HG03103 (cell line): Measurements from ENCODE around the gene MPPED1.

ENCODE experiments used
- ATAC-seq: cut with Tn5 transposase; IDR thresholded peaks from one replicate; pipeline ENCODE4 v1.9.1; 2021; ENCODE audit warnings: low read depth; ENCODE audit not compliant: unreplicated experiment

Gene MPPED1

GRCh38 chr22:43474161-43475101, 62.6 kb downstream of the MPPED1 start:
- ATAC-seq, result no peak

- no peak for ATAC-seq
Measured at GRCh38 chr22:43475549-43476076, 63.8 kb downstream of the MPPED1 start.

- ATAC-seq, result no peak
Measured at GRCh38 chr22:43476341-43476740, 64.5 kb downstream of the MPPED1 start.

- no peak for ATAC-seq
Measured at GRCh38 chr22:43476751-43477725, 65.2 kb downstream of the MPPED1 start.

- no peak for ATAC-seq
Measured at GRCh38 chr22:43477966-43478365, 66.2 kb downstream of the MPPED1 start.

GRCh38 chr22:43478621-43479300, 66.9 kb downstream of the MPPED1 start:
- ATAC-seq, result no peak

GRCh38 chr22:43479301-43479950, 67.6 kb downstream of the MPPED1 start:
- ATAC-seq, result no peak

- ATAC-seq, result no peak
Measured at GRCh38 chr22:43479962-43480361, 68.1 kb downstream of the MPPED1 start.

GRCh38 chr22:43481568-43482317, 69.9 kb downstream of the MPPED1 start:
- ATAC-seq, result no peak

GRCh38 chr22:43482318-43482625, 70.5 kb downstream of the MPPED1 start:
- no peak for ATAC-seq

- ATAC-seq, result no peak
Measured at GRCh38 chr22:43483266-43483665, 71.5 kb downstream of the MPPED1 start.

- ATAC-seq, result no peak
Measured at GRCh38 chr22:43483669-43484068, 71.9 kb downstream of the MPPED1 start.

GRCh38 chr22:43484227-43484626, 72.4 kb downstream of the MPPED1 start:
- ATAC-seq, result no peak

- no peak for ATAC-seq
Measured at GRCh38 chr22:43485502-43486089, 73.8 kb downstream of the MPPED1 start.

GRCh38 chr22:43487311-43488030, 75.7 kb downstream of the MPPED1 start:
- no peak for ATAC-seq

- no peak for ATAC-seq
Measured at GRCh38 chr22:43488031-43488866, 76.4 kb downstream of the MPPED1 start.

GRCh38 chr22:43488937-43489336, 77.1 kb downstream of the MPPED1 start:
- no peak for ATAC-seq
